HCT116 (cell line): ENCODE results near the gene SVBP. TPM values are rescaled to one million over a fixed set of nuclear protein-coding genes. Genes with fewer than 3 reads are reported as not detected.

Experiments
- ATAC-seq: fragments of 200-7000 bp; cut with Tn5 transposase; 2 replicates; pipeline ENCODE4 v1.9.1; 2020; ENCODE audit warnings: mild to moderate bottlenecking, moderate library complexity
- BruUV-seq: library from RNA; stranded (reverse); fragments of 400-500 nt; replicated peaks from 2 replicates; lab custom pipeline; 2021; lab: Mats Ljungman, UMichigan
- CTCF ChIA-PET: fragments of 300-600 bp; sonication (Branson Sonifier 250); formaldehyde crosslinking; loops from one replicate; lab custom pipeline; 2021; ENCODE audit warnings: antibody characterized with exemption; lab: Charles Lee
- POLR2A ChIA-PET: fragments of 300-600, 350-600 bp; sonication (Branson Sonifier 250); formaldehyde crosslinking; loops from one replicate; lab custom pipeline; 2021; ENCODE audit warnings: antibody characterized with exemption; lab: Charles Lee
- RAD21 ChIA-PET, 2 experiments: fragments of 300-600 bp; sonication (Branson Sonifier 250); formaldehyde crosslinking; loops; one replicate each; lab custom pipeline; 2023; ENCODE audit warnings: low total read pairs in 2 of 2; ENCODE audit not compliant: uncharacterized antibody in 2 of 2, unreplicated experiment in 2 of 2, low non-redundant PET in 1 of 2; lab: Charles Lee
- DNase-seq: peaks from one replicate; pipeline ENCODE4 v3.0.0-alpha.2; 2010; ENCODE audit warnings: low read depth, low spot score
- H2AFZ ChIP-seq: fragments of 200-600 bp; shearing (Covaris generic), sonication (generic); 2 replicates; pipeline ENCODE4 v1.6.1; 2017; ENCODE audit warnings: low read depth, mixed run types, mixed read lengths, antibody characterized with exemption, low read length; ENCODE audit not compliant: poor library complexity, severe bottlenecking
- H3K27ac ChIP-seq: 2 replicates; pipeline ENCODE4 v1.5.1; 2012; ENCODE audit warnings: low read depth, low read length
- H3K27me3 ChIP-seq: fragments of 200-600 bp; sonication (generic); 2 replicates; pipeline ENCODE4 v1.6.1; 2016; ENCODE audit warnings: mixed run types, low read length, mixed read lengths; ENCODE audit not compliant: insufficient read depth
- H3K36me3 ChIP-seq, 2 experiments: fragments of 200-500 bp in 1 of 2; fragments of 200-600 bp in 1 of 2; sonication (Bioruptor generic) in 1 of 2; sonication (generic) in 1 of 2; 2 replicates each; pipeline versions ENCODE4 v1.5.1 to v1.6.1; 2014 to 2016; ENCODE audit warnings: low read length in 2 of 2, inconsistent platforms in 1 of 2, mixed read lengths in 1 of 2, mixed run types in 1 of 2; ENCODE audit not compliant: insufficient read depth in 2 of 2, control insufficient read depth in 1 of 2
- H3K4me1 ChIP-seq, 2 experiments: fragments of 200-600 bp in 1 of 2; sonication (generic) in 1 of 2; 2 replicates each; pipeline versions ENCODE4 v1.5.1 to v1.6.1; 2012 to 2017; ENCODE audit warnings: low read length in 2 of 2, inconsistent platforms in 1 of 2, mild to moderate bottlenecking in 1 of 2, mixed read lengths in 1 of 2, mixed run types in 1 of 2, moderate library complexity in 1 of 2; ENCODE audit not compliant: insufficient read depth in 2 of 2, control insufficient read depth in 1 of 2
- H3K4me2 ChIP-seq: fragments of 200-600 bp; sonication (generic); 2 replicates; pipeline ENCODE4 v1.6.1; 2017; ENCODE audit warnings: mixed run types, low read length, mixed read lengths
- H3K4me3 ChIP-seq, 2 experiments: fragments of 200-600 bp in 1 of 2; sonication (generic) in 1 of 2; replicated peaks in 1 of 2; 2 replicates each; pipeline ENCODE4 v1.5.1; 2011 to 2016; ENCODE audit warnings: low read length in 2 of 2, control low read depth in 1 of 2, low read depth in 1 of 2, mild to moderate bottlenecking in 1 of 2, mixed read lengths in 1 of 2, mixed run types in 1 of 2
- H3K79me2 ChIP-seq: fragments of 200-600 bp; sonication (generic); 2 replicates; pipeline ENCODE4 v1.6.1; 2017; ENCODE audit warnings: mild to moderate bottlenecking, mixed run types, low read length, moderate library complexity, mixed read lengths; ENCODE audit not compliant: insufficient read depth
- H3K9ac ChIP-seq: fragments of 200-600 bp; sonication (generic); 2 replicates; pipeline ENCODE4 v1.6.1; 2016; ENCODE audit warnings: low read length, mixed read lengths
- H3K9me2 ChIP-seq: fragments of 200-600 bp; sonication (generic), shearing (Covaris generic); 2 replicates; pipeline ENCODE4 v1.6.1; 2017; ENCODE audit warnings: mixed run types, mild to moderate bottlenecking, moderate library complexity; ENCODE audit not compliant: insufficient read depth
- H3K9me3 ChIP-seq, 2 experiments: fragments of 200-500 bp in 1 of 2; fragments of 200-600 bp in 1 of 2; sonication (Bioruptor generic) in 1 of 2; sonication (generic) in 1 of 2; 2 replicates each; pipeline ENCODE4 v1.6.1; 2014 to 2017; ENCODE audit warnings: low read length in 2 of 2, mixed read lengths in 2 of 2, inconsistent platforms in 1 of 2, low read depth in 1 of 2, mild to moderate bottlenecking in 1 of 2, mixed run types in 1 of 2, moderate library complexity in 1 of 2; ENCODE audit not compliant: control insufficient read depth in 1 of 2, insufficient read depth in 1 of 2
- H4K20me1 ChIP-seq: fragments of 200-600 bp; sonication (generic), shearing (Covaris generic); 2 replicates; pipeline ENCODE4 v1.6.1; 2017; ENCODE audit warnings: mixed run types, mild to moderate bottlenecking, moderate library complexity; ENCODE audit not compliant: insufficient read depth
- CBX3 ChIP-seq: IDR thresholded peaks from 2 replicates; pipeline ENCODE4 v1.6.1; 2012; ENCODE audit warnings: low read depth
- CEBPB ChIP-seq: IDR thresholded peaks from 2 replicates; pipeline ENCODE4 v1.6.1; 2012; ENCODE audit warnings: low read depth
- ELF1 ChIP-seq: IDR thresholded peaks from 2 replicates; pipeline ENCODE4 v1.6.1; 2012; ENCODE audit warnings: low read depth, borderline replicate concordance
- FOSL1 ChIP-seq: IDR thresholded peaks from 2 replicates; pipeline ENCODE4 v1.6.1; 2012; ENCODE audit warnings: low read depth
- JUND ChIP-seq: IDR thresholded peaks from 2 replicates; pipeline ENCODE4 v1.6.1; 2012
- POLR2AphosphoS5 ChIP-seq: IDR thresholded peaks from 2 replicates; pipeline ENCODE4 v1.6.1; 2011; ENCODE audit warnings: mild to moderate bottlenecking, low read depth, low read length, moderate library complexity
- RAD21 ChIP-seq: IDR thresholded peaks from 2 replicates; pipeline ENCODE4 v1.6.1; 2012; ENCODE audit warnings: low read depth, mild to moderate bottlenecking
- SIN3A ChIP-seq: IDR thresholded peaks from 2 replicates; pipeline ENCODE4 v1.6.1; 2012; ENCODE audit warnings: low read depth
- SRF ChIP-seq: IDR thresholded peaks from 2 replicates; pipeline ENCODE4 v1.6.1; 2012; ENCODE audit warnings: low read depth
- TCF7L2 ChIP-seq: IDR thresholded peaks from 2 replicates; pipeline ENCODE4 v1.7.0; 2011; ENCODE audit warnings: borderline replicate concordance, inconsistent platforms; ENCODE audit not compliant: insufficient read depth, insufficient read length; ENCODE audit errors: extremely low read depth
- ZBTB33 ChIP-seq: IDR thresholded peaks from 2 replicates; pipeline ENCODE4 v1.6.1; 2011; ENCODE audit warnings: mild to moderate bottlenecking, low read length, moderate library complexity; ENCODE audit not compliant: insufficient replicate concordance; ENCODE audit errors: extremely low read depth
- intact Hi-C: fragments of 100-400 bp; cut with micrococcal nuclease; formaldehyde crosslinking; loops from 2 replicates; pipeline ENCODE4 v1.10.0; 2022
- total RNA-seq: library from RNA; stranded (reverse); gene quantifications from one replicate; pipeline ENCODE4 v1.2.1, GENCODE V29; 2021; ENCODE audit not compliant: unreplicated experiment

SVBP gene
- total RNA-seq, 1 experiment from 2014 or later, result 14.4 TPM

- H3K27me3 ChIP-seq, result no peaks in the 10 kb centered on the region
- H4K20me1 ChIP-seq, result no peaks in the 10 kb centered on the region
- ChIA-PET CTCF (no interaction called here), POLR2A (interaction anchor here (1.3 kb wide), 1 partner anchor 20 kb away, joined by 3 read pairs; the partner anchor contains the start of gene ZNF691), RAD21 (no interaction called here)
- no peak overlapping the region for H3K27ac ChIP-seq
- intact Hi-C loops, result no loop called here
- H2AFZ ChIP-seq, result no peak overlapping the region
- no peak overlapping the region for H3K9ac ChIP-seq
- no peaks in the 10 kb centered on the region for H3K9me2 ChIP-seq
- no peak overlapping the region for H3K4me2 ChIP-seq
- H3K4me1 ChIP-seq, result no peaks in the 10 kb centered on the region
- no peak for TF ChIP-seq SIN3A
- TF ChIP-seq JUND, result no peak
- TF ChIP-seq CBX3, result no peak
- no peak for TF ChIP-seq CEBPB
- TF ChIP-seq TCF7L2, result no peak
- no peak for TF ChIP-seq SRF
- TF ChIP-seq ELF1, result no peak
- TF ChIP-seq FOSL1, result no peak
- TF ChIP-seq POLR2AphosphoS5, result no peak
- no peak for TF ChIP-seq RAD21
- TF ChIP-seq ZBTB33, result no peak
- no peaks in the 10 kb centered on the region for H3K9me3 ChIP-seq
- no TSS peak for BruUV-seq
- no peak overlapping the region for H3K4me3 ChIP-seq
- DNase-seq, result no peak
- no peaks in the 10 kb centered on the region for H3K79me2 ChIP-seq
- no peaks in the 10 kb centered on the region for H3K36me3 ChIP-seq
- no peak for ATAC-seq
Observed at GRCh38 chr1:42866549-42866948, 49.4 kb upstream of the SVBP start.
